A673 (cell line): ENCODE results near the gene ARF6.

ENCODE experiments used
- EZH2 ChIP-seq: fragments of 200-600 bp; sonication (generic); IDR thresholded peaks from 2 replicates; pipeline ENCODE4 v1.6.1; 2017; ENCODE audit warnings: borderline replicate concordance, low read depth, mild to moderate bottlenecking, mixed read lengths, antibody characterized with exemption, low read length; ENCODE audit not compliant: poor library complexity, severe bottlenecking
- TF ChIP-seq, protein P1 (sequence below): fragments of 300-800, 200-600 bp; sonication (generic); conservative IDR thresholded peaks from 2 replicates; pipeline ENCODE4 v1.5.1; 2017; ENCODE audit warnings: low read depth, mild to moderate bottlenecking, antibody characterized with exemption, low read length, moderate library complexity, mixed read lengths

DNA sequence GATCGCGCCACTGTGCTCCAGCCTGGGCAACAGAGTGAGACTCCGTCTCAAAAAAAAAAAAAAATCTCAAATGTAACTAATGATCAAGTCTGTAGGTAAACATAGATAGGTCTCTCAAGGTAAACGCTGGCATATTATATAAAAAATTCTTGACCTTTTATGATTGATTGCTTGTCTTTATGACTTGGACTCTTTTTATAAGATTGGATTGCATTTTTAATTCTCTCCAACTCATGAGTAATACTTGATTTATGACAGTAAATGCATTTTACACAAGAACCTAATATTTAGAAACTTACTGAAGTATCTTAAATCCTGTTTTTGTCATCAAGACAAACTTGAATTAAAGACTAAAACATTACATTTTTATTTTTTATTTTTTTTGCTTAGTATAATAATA, 16.1 kb downstream of the ARF6 start:
- TF ChIP-seq, protein P1, sequence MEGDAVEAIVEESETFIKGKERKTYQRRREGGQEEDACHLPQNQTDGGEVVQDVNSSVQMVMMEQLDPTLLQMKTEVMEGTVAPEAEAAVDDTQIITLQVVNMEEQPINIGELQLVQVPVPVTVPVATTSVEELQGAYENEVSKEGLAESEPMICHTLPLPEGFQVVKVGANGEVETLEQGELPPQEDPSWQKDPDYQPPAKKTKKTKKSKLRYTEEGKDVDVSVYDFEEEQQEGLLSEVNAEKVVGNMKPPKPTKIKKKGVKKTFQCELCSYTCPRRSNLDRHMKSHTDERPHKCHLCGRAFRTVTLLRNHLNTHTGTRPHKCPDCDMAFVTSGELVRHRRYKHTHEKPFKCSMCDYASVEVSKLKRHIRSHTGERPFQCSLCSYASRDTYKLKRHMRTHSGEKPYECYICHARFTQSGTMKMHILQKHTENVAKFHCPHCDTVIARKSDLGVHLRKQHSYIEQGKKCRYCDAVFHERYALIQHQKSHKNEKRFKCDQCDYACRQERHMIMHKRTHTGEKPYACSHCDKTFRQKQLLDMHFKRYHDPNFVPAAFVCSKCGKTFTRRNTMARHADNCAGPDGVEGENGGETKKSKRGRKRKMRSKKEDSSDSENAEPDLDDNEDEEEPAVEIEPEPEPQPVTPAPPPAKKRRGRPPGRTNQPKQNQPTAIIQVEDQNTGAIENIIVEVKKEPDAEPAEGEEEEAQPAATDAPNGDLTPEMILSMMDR = no peak
- no peak for TF ChIP-seq EZH2
